Hepatocyte (in vitro differentiated cells): ENCODE results near the gene PELI3.

Experiments
- CTCF ChIP-seq: fragments of 200-600 bp; sonication (generic); IDR thresholded peaks from 2 replicates; pipeline ENCODE4 v1.5.1; 2016; ENCODE audit warnings: antibody characterized with exemption, mild to moderate bottlenecking; ENCODE audit not compliant: poor library complexity
- EZH2 ChIP-seq: fragments of 200-600 bp; sonication (generic); IDR thresholded peaks from 2 replicates; pipeline ENCODE4 v1.6.1; 2016; ENCODE audit warnings: antibody characterized with exemption, mild to moderate bottlenecking, borderline replicate concordance
- EZH2phosphoT487 ChIP-seq: fragments of 200-600 bp; sonication (generic); IDR thresholded peaks from one replicate; pipeline ENCODE4 v1.6.1; 2018; ENCODE audit warnings: antibody characterized with exemption, mild to moderate bottlenecking, low read depth, moderate library complexity; ENCODE audit not compliant: unreplicated experiment, severe bottlenecking

- TF ChIP-seq CTCF (no peak), EZH2 (no peak), EZH2phosphoT487 (no peak)
Measured at GRCh38 chr11:66491315-66491935, 24.7 kb downstream of the PELI3 start.
